Measurements from ENCODE around the gene RBMS3. TPM values are rescaled to one million over a fixed set of nuclear protein-coding genes. Genes with fewer than 3 reads are reported as not detected.

Gene RBMS3
- total RNA-seq, 4 donors from 2014 or later: 7.3 to 21.8 (median 12.8) TPM

- no peak overlapping the region for H3K4me3 ChIP-seq (ENCODE audit: low read depth, poor library complexity, severe bottlenecking)
- TF ChIP-seq POLR2A (IDR thresholded peaks at IDR 0.05) (no peak), CTCF (IDR thresholded peaks at IDR 0.05) (no peak)
- WGBS, 2 donors: 84 to 86% methylated on average over 5 of the region's 5 CpGs
- intact Hi-C loops (cut with DNase I; ENCODE audit: low total_unique reads): no loop called here
- DNase-seq (ENCODE audit: low spot score in 2 of 2): no peak
Measured at GRCh38 chr3:29976871-29977270, 696.0 kb downstream of the RBMS3 start.

- no peak for DNase-seq (ENCODE audit: low spot score in 2 of 2)
- H3K4me3 ChIP-seq (ENCODE audit: low read depth, poor library complexity, severe bottlenecking): no peak overlapping the region
- TF ChIP-seq POLR2A (IDR thresholded peaks at IDR 0.05) (no peak), CTCF (IDR thresholded peaks at IDR 0.05) (no peak)
- intact Hi-C loops (cut with DNase I; ENCODE audit: low total_unique reads): no loop called here
- 32 to 36% methylated on average over 2 of the region's 2 CpGs for WGBS, 2 donors
Measured at GRCh38 chr3:29977360-29977759, 696.5 kb downstream of the RBMS3 start.

GRCh38 chr3:29978036-29978435 is 697.2 kb downstream of the RBMS3 start:
- intact Hi-C loops (cut with DNase I; ENCODE audit: low total_unique reads): no loop called here
- H3K4me3 ChIP-seq (ENCODE audit: low read depth, poor library complexity, severe bottlenecking): no peak overlapping the region
- DNase-seq (ENCODE audit: low spot score in 2 of 2): no peak
- TF ChIP-seq CTCF (IDR thresholded peaks at IDR 0.05): no peak
- TF ChIP-seq POLR2A (IDR thresholded peaks at IDR 0.05): no peak

GRCh38 chr3:29991198-29991597 is 710.3 kb downstream of the RBMS3 start:
- no peak overlapping the region for H3K4me3 ChIP-seq (ENCODE audit: low read depth, poor library complexity, severe bottlenecking)
- DNase-seq (ENCODE audit: low spot score in 2 of 2): no peak
- intact Hi-C loops (cut with DNase I; ENCODE audit: low total_unique reads): no loop called here
- TF ChIP-seq CTCF (IDR thresholded peaks at IDR 0.05): no peak
- TF ChIP-seq POLR2A (IDR thresholded peaks at IDR 0.05): no peak

- DNase-seq (ENCODE audit: low spot score in 2 of 2): no peak
- TF ChIP-seq CTCF (IDR thresholded peaks at IDR 0.05) (no peak), POLR2A (IDR thresholded peaks at IDR 0.05) (no peak)
- H3K4me3 ChIP-seq (ENCODE audit: low read depth, poor library complexity, severe bottlenecking): no peak overlapping the region
- 74 to 76% methylated on average over 1 of the region's 1 CpG for WGBS, 2 donors
- intact Hi-C loops (cut with DNase I; ENCODE audit: low total_unique reads): no loop called here
Measured at GRCh38 chr3:30002797-30003196, 721.9 kb downstream of the RBMS3 start.

GRCh38 chr3:30003741-30004140 is 722.9 kb downstream of the RBMS3 start:
- H3K4me3 ChIP-seq (ENCODE audit: low read depth, poor library complexity, severe bottlenecking): no peak overlapping the region
- WGBS, 2 donors: 23 to 25% methylated on average over 1 of the region's 1 CpG
- intact Hi-C loops (cut with DNase I; ENCODE audit: low total_unique reads): no loop called here
- DNase-seq (ENCODE audit: low spot score in 2 of 2): no peak
- no peak for TF ChIP-seq CTCF (IDR thresholded peaks at IDR 0.05)
- no peak for TF ChIP-seq POLR2A (IDR thresholded peaks at IDR 0.05)
